Trophoblast cell (in vitro differentiated cells and primary cell): ENCODE data around the gene ERVH48-1.
A peak's percentile ranks its signal among the peaks of the same experiment; 100 is the strongest.
"Not testable (repeated sequence)": the region's sequence is repeated elsewhere in the genome, so short reads cannot be mapped to it uniquely, and the experiment has no call there.

ENCODE experiments used
- DNase-seq, 2 donors: peaks; one replicate each; pipeline ENCODE4 v3.0.0-alpha.2; 2016
- H2AFZ ChIP-seq: 2 replicates; pipeline ENCODE4 v1.6.1; 2013; ENCODE audit warnings: low read length, moderate library complexity, mild to moderate bottlenecking; ENCODE audit not compliant: insufficient read depth, poor library complexity
- H2AK5ac ChIP-seq: 2 replicates; pipeline ENCODE4 v1.6.1; 2013; ENCODE audit warnings: mild to moderate bottlenecking, low read length
- H2BK120ac ChIP-seq: 2 replicates; pipeline ENCODE4 v1.6.1; 2013; ENCODE audit warnings: low read length, mild to moderate bottlenecking, moderate library complexity; ENCODE audit not compliant: insufficient read depth, poor library complexity
- H2BK12ac ChIP-seq: 2 replicates; pipeline ENCODE4 v1.6.1; 2013; ENCODE audit warnings: mild to moderate bottlenecking, low read length, moderate library complexity
- H2BK5ac ChIP-seq: 2 replicates; pipeline ENCODE4 v1.6.1; 2013; ENCODE audit warnings: low read length, low read depth, moderate library complexity, mild to moderate bottlenecking; ENCODE audit not compliant: poor library complexity
- H3K14ac ChIP-seq: 2 replicates; pipeline ENCODE4 v1.6.1; 2013; ENCODE audit warnings: mild to moderate bottlenecking, low read length
- H3K18ac ChIP-seq: 2 replicates; pipeline ENCODE4 v1.6.1; 2013; ENCODE audit warnings: mild to moderate bottlenecking, low read length
- H3K23ac ChIP-seq: 2 replicates; pipeline ENCODE4 v1.6.1; 2013; ENCODE audit warnings: low read length
- H3K27ac ChIP-seq: 2 replicates; pipeline ENCODE4 v1.5.1; 2013; ENCODE audit warnings: low read depth, mild to moderate bottlenecking, inconsistent platforms, low read length, moderate library complexity
- H3K27me3 ChIP-seq: 2 replicates; pipeline ENCODE4 v1.6.1; 2013; ENCODE audit warnings: inconsistent platforms, mild to moderate bottlenecking, low read length, moderate library complexity; ENCODE audit not compliant: insufficient read depth
- H3K36me3 ChIP-seq, 2 experiments: 1 replicate in 1 of 2; 2 replicates in 1 of 2; pipeline ENCODE4 v1.6.1; 2013; ENCODE audit warnings: low read length in 2 of 2, mild to moderate bottlenecking in 2 of 2, moderate library complexity in 1 of 2; ENCODE audit not compliant: insufficient read depth in 2 of 2, control insufficient read depth in 1 of 2
- H3K4ac ChIP-seq: 2 replicates; pipeline ENCODE4 v1.6.1; 2013; ENCODE audit warnings: low read depth, mild to moderate bottlenecking, low read length, moderate library complexity
- H3K4me1 ChIP-seq, 2 experiments: 1 replicate in 1 of 2; 2 replicates in 1 of 2; pipeline ENCODE4 v1.6.1; 2013; ENCODE audit warnings: low read length in 2 of 2, mild to moderate bottlenecking in 2 of 2, moderate library complexity in 1 of 2; ENCODE audit not compliant: insufficient read depth in 2 of 2, control insufficient read depth in 1 of 2
- H3K4me2 ChIP-seq: 2 replicates; pipeline ENCODE4 v1.6.1; 2013; ENCODE audit warnings: inconsistent platforms, mild to moderate bottlenecking, low read length, moderate library complexity
- H3K4me3 ChIP-seq: 2 replicates; pipeline ENCODE4 v1.5.1; 2013; ENCODE audit warnings: mild to moderate bottlenecking, low read depth, low read length, inconsistent platforms
- H3K79me1 ChIP-seq: one replicate; pipeline ENCODE4 v1.6.1; 2013; ENCODE audit warnings: low read length
- H3K79me2 ChIP-seq: 2 replicates; pipeline ENCODE4 v1.6.1; 2013; ENCODE audit warnings: low read length, mild to moderate bottlenecking; ENCODE audit not compliant: control insufficient read depth, insufficient read depth, poor library complexity
- H3K9ac ChIP-seq: 2 replicates; pipeline ENCODE4 v1.6.1; 2013; ENCODE audit warnings: mild to moderate bottlenecking, low read length
- H3K9me3 ChIP-seq: 2 replicates; pipeline ENCODE4 v1.6.1; 2013; ENCODE audit warnings: low read depth, mild to moderate bottlenecking, control low read depth, inconsistent platforms, low read length; ENCODE audit not compliant: insufficient read depth
- H4K12ac ChIP-seq: 2 replicates; pipeline ENCODE4 v1.6.1; 2013; ENCODE audit warnings: low read depth, mild to moderate bottlenecking, low read length, moderate library complexity
- H4K8ac ChIP-seq: 2 replicates; pipeline ENCODE4 v1.6.1; 2013; ENCODE audit warnings: low read depth, mild to moderate bottlenecking, low read length, moderate library complexity
- H4K91ac ChIP-seq: one replicate; pipeline ENCODE4 v1.6.1; 2013; ENCODE audit warnings: low read depth, mild to moderate bottlenecking, low read length, moderate library complexity
- WGBS: extraction: QIAGEN DNeasy Blood & Tissue Kit; methylation state at CpG from one replicate; pipeline ENCODE4 v1.1.7; 2013; ENCODE audit warnings: missing lambda C conversion rate; ENCODE audit not compliant: insufficient read length, insufficient coverage; ENCODE audit errors: extremely low coverage; 5-methylcytosine and 5-hydroxymethylcytosine counted together

Gene ERVH48-1

DNA sequence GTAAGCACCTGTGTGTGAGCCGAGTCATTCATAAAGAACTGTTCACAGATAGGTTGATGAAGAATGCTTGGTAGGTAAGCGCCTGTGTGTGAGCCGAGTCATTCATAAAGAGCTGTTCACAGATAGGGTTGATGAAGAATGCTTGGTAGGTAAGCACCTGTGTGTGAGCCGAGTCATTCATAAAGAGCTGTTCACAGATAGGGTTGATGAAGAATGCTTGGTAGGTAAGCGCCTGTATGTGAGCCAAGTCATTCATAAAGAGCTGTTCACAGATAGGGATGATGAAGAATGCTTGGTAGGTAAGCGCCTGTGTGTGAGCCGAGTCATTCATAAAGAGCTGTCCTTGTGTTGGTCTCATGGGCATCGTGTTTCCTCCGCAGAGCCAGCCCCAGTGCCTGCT is 16.9 kb downstream of the ERVH48-1 start:
- not testable (repeated sequence) for H4K8ac ChIP-seq, H2BK5ac ChIP-seq, H3K27ac ChIP-seq, H2AFZ ChIP-seq, H3K23ac ChIP-seq, H3K14ac ChIP-seq, H3K9ac ChIP-seq, H2BK12ac ChIP-seq, H3K18ac ChIP-seq, H3K27me3 ChIP-seq, H3K4ac ChIP-seq, H3K79me1 ChIP-seq, H3K4me2 ChIP-seq, H2BK120ac ChIP-seq, H3K79me2 ChIP-seq, H2AK5ac ChIP-seq, H4K91ac ChIP-seq, H3K4me3 ChIP-seq, H3K4me1 ChIP-seq, H3K9me3 ChIP-seq, H4K12ac ChIP-seq
- WGBS: no CpG with 5 or more reads among the region's 9 CpGs
- DNase-seq: peak; percentile 51 to 69
- H3K36me3 ChIP-seq: peaks cover 40 to 45% of the 10 kb centered on the region in 2 experiments

GRCh38 chr21:42906233-42906632 is 19.2 kb downstream of the ERVH48-1 start:
- Histone ChIP-seq H3K4me3 (no peak overlapping the region), H2AFZ (no peak overlapping the region), H3K36me3 (peaks cover 49 to 55% of the 10 kb centered on the region in 2 experiments), H4K12ac (no peak overlapping the region), H2BK12ac (no peak overlapping the region), H3K18ac (no peak overlapping the region), H4K91ac (no peak overlapping the region), H3K4me1 (no peaks in the 10 kb centered on the region), H3K4ac (no peak overlapping the region), H3K4me2 (no peak overlapping the region), H2BK5ac (no peak overlapping the region), H3K79me1 (no peaks in the 10 kb centered on the region), H3K9me3 (no peaks in the 10 kb centered on the region), H3K27me3 (no peaks in the 10 kb centered on the region), H3K79me2 (no peaks in the 10 kb centered on the region), H3K23ac (no peak overlapping the region), H3K14ac (no peak overlapping the region), H4K8ac (no peak overlapping the region), H3K27ac (no peak overlapping the region), H2AK5ac (no peak overlapping the region), H2BK120ac (no peak overlapping the region), H3K9ac (no peak overlapping the region)
- DNase-seq: no peak
- WGBS: no CpG with 5 or more reads among the region's 16 CpGs

DNA sequence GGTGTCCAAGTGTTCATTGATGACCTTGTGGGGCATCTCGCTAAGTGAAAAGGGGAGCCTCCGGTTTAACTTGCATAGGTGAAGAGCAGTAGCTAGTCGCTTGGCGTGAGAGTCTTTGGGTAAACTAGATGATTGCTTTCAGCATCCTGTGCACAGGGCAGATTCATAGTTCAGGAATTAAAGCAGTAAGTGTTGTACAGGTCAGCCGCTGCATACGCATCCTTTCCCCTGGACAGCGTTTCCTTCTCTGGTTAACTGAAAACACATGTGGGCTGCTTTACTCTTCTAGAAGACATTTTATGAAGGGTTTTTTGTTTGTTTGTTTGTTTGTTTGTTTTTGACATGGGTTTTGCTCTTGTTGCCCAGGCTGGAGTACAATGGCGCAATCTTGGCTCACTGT is 20.2 kb downstream of the ERVH48-1 start:
- WGBS: no CpG with 5 or more reads among the region's 8 CpGs
- H3K27me3 ChIP-seq: no peaks in the 10 kb centered on the region
- H3K4me1 ChIP-seq: no peaks in the 10 kb centered on the region
- no peak overlapping the region for H2AFZ ChIP-seq
- no peaks in the 10 kb centered on the region for H3K79me1 ChIP-seq
- no peak overlapping the region for H2BK5ac ChIP-seq
- H3K14ac ChIP-seq: no peak overlapping the region
- DNase-seq: no peak
- H3K23ac ChIP-seq: no peak overlapping the region
- H4K8ac ChIP-seq: no peak overlapping the region
- H3K27ac ChIP-seq: no peak overlapping the region
- no peak overlapping the region for H2BK120ac ChIP-seq
- no peak overlapping the region for H2AK5ac ChIP-seq
- H3K18ac ChIP-seq: no peak overlapping the region
- H3K4me3 ChIP-seq: no peak overlapping the region
- H3K4me2 ChIP-seq: no peak overlapping the region
- no peak overlapping the region for H4K91ac ChIP-seq
- no peaks in the 10 kb centered on the region for H3K79me2 ChIP-seq
- no peaks in the 10 kb centered on the region for H3K9me3 ChIP-seq
- H3K9ac ChIP-seq: no peak overlapping the region
- no peak overlapping the region for H2BK12ac ChIP-seq
- H3K36me3 ChIP-seq: peaks cover 48 to 53% of the 10 kb centered on the region in 2 experiments
- no peak overlapping the region for H3K4ac ChIP-seq
- H4K12ac ChIP-seq: no peak overlapping the region

GRCh38 chr21:42903817-42904216 is 21.6 kb downstream of the ERVH48-1 start:
- H3K36me3 ChIP-seq: peaks cover 51% of the 10 kb centered on the region in 2 experiments
- no peak overlapping the region for H3K4me2 ChIP-seq
- H3K18ac ChIP-seq: no peak overlapping the region
- no peak overlapping the region for H2BK12ac ChIP-seq
- H3K27me3 ChIP-seq: no peaks in the 10 kb centered on the region
- no peaks in the 10 kb centered on the region for H3K79me2 ChIP-seq
- H3K4ac ChIP-seq: no peak overlapping the region
- H2AK5ac ChIP-seq: no peak overlapping the region
- DNase-seq: no peak
- H3K4me1 ChIP-seq: no peaks in the 10 kb centered on the region
- H3K14ac ChIP-seq: no peak overlapping the region
- H3K27ac ChIP-seq: no peak overlapping the region
- no peaks in the 10 kb centered on the region for H3K79me1 ChIP-seq
- no peak overlapping the region for H2BK5ac ChIP-seq
- no peak overlapping the region for H3K23ac ChIP-seq
- no peak overlapping the region for H2AFZ ChIP-seq
- no peak overlapping the region for H4K91ac ChIP-seq
- WGBS: no CpG with 5 or more reads among the region's 11 CpGs
- H4K8ac ChIP-seq: no peak overlapping the region
- no peak overlapping the region for H2BK120ac ChIP-seq
- H3K4me3 ChIP-seq: no peak overlapping the region
- no peaks in the 10 kb centered on the region for H3K9me3 ChIP-seq
- H4K12ac ChIP-seq: no peak overlapping the region
- no peak overlapping the region for H3K9ac ChIP-seq
